ENCODE data around the gene TMOD4.
A peak's percentile ranks its signal among the peaks of the same experiment; 100 is the strongest.

TMOD4 gene

DNA sequence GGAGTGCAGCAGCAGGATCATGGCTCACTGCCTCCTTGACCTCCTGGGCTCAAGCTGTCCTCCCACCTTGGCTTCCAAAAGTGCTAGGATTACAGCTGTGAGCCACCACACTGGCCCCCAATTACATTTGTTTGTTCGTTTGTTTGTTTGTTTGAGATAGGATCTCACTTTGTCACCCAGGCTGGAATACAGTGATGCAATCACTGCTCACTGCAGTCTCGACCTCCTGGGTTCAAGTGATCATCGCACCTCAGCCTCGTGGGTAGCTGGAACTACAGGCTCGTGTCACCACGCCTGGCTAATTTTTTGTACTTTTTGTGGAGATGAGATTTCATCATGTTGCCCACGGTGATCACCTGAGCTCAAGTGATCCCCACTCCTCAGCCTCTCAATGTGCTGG, 16.3 kb upstream of the TMOD4 start:
- H3K27ac ChIP-seq, result no peak overlapping the region
- TF ChIP-seq CTCF (conservative IDR thresholded peaks at IDR 0.05) (no peak), ZFX (IDR thresholded peaks at IDR 0.05) (no peak)

DNA sequence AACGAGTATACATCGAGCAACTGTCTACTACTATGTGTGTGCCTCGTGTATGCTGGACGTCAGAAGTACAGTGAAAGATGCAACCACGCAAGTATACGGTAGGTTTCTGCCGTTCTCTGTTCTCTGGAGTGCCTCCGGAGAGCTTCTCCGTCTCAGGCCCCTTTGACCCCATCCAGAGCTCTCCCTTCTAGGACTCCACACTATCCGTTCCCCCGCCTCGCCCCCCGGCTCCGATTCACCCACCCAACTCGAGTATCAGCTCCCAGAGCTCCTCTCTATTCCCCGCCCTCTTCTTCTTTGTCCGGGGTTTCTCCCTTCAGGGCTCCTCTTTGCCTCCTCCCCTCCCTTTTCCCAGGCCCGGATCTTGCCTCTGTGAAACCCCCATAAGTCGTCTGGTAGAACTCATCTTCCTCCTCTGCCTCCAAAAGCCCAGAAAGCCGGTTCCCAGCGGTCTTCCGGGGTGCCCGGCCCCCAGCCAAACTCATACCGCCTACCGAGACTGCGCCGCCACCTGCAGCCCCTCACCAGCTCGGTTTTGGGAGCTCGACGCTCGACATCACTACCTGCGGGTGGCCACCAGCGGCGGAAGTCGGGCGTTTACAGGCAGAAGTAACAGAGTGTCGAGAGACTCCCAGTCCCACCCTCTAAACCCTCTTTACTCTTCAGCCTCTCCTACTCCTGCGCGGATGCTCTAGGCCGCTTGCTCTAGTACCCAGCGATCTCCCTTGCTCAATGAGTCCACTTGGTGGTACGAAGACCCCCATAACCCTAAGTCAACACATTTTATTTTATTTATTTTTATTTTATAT, 14.1 kb upstream of the TMOD4 start, which contains the start of gene VPS72:
TSS of gene VPS72 (minus strand) at position 561 of the 809 bp plus-strand sequence. CDS start at position 485, 76 bp downstream.
- TF ChIP-seq ZFX (IDR thresholded peaks at IDR 0.05) (peak; percentile 29; the same call in 1 of the 2 replicates), CTCF (conservative IDR thresholded peaks at IDR 0.05) (no peak)
- H3K27ac ChIP-seq, result peak within 1 kb of the TSS; percentile 76

DNA sequence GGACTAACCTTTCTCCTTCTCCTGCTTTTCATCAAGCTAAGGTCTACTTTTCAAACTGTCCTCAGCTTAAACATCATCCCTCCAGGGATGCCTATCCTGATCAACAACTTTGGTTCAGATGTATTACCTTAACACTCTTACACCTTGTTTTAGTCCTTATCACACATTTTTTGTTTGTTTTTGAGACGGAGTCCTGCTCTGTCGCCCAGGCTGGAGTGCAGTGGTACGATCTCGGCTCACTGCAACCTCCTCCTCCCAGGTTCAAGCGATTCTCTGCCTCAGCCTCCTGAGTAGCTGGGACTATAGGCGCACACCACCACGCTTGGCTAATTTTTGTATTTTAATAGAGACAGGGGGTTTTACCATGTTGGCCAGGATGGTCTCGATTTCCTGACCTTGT, 12.9 kb upstream of the TMOD4 start:
- peak overlapping the region; percentile 20; the same call in 1 of the 2 replicates for H3K27ac ChIP-seq

- TF ChIP-seq ZFX (IDR thresholded peaks at IDR 0.05) (no peak), CTCF (conservative IDR thresholded peaks at IDR 0.05) (no peak)
- no peak overlapping the region for H3K27ac ChIP-seq
Measured at GRCh38 chr1:151187205-151187604, 11.4 kb upstream of the TMOD4 start.

- no peak for TF ChIP-seq ZFX (IDR thresholded peaks at IDR 0.05)
- TF ChIP-seq CTCF (conservative IDR thresholded peaks at IDR 0.05), result no peak
Measured at GRCh38 chr1:151184211-151184610, 8.4 kb upstream of the TMOD4 start.

DNA sequence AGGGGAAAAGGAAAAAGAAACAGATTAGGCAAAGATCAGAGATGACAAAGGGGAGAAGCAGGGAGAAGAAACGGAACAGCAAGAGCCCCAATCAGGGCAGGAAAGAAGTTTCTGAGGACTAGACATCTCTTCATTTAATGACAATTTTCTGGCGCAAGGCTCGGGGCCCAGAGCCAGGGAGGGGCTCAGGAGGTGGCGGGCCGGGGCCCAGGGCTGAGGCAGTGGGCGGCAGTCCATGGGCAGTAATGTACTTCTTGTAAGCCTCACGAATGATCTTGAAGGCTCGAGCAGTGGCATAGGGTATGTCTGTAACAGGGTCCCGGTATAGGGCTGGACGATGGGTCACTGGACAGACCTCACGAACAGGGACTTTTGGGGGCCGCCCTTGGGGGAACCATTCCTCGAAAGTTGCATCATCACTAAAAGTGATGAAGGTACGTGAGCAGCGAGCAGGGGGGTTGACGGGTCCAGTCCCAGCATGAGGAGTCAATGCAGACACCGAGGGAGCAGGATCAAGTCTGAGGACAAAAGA, 799 bp upstream of the TMOD4 start:
- TF ChIP-seq ZFX (IDR thresholded peaks at IDR 0.05) (no peak), CTCF (conservative IDR thresholded peaks at IDR 0.05) (no peak)
- H3K27ac ChIP-seq, result no peak overlapping the region

More at GRCh38 chr1:151184211-151184610, 8.4 kb upstream of the TMOD4 start:
- no peak overlapping the region for H3K27ac ChIP-seq

GRCh38 chr1:151175041-151175741, 590 bp downstream of the TMOD4 start:
- TF ChIP-seq CTCF (conservative IDR thresholded peaks at IDR 0.05) (no peak), ZFX (IDR thresholded peaks at IDR 0.05) (no peak)
- H3K27ac ChIP-seq, result no peak overlapping the region
